ENCODE results near the gene KRTAP1-5. TPM values are rescaled to one million over a fixed set of nuclear protein-coding genes. Genes with fewer than 3 reads are reported as not detected.

The KRTAP1-5 gene
- total RNA-seq, 1 experiment from 2014 or later = not detected

Small RNA genes lying within 50 kb of the gene (small RNA-seq; reads per million reads assigned to genes)
- gene KRTAP3-4P = 0 reads per million in 2 experiments

Other genes with a start within 250 kb of the KRTAP1-5 start
- gene KRT27, start 244.7 kb downstream of the KRTAP1-5 start, total RNA-seq (2014; rRNA removed; shearing (Covaris generic)) = not detected in 2 replicates
- gene KRT28, start 227.2 kb downstream of the KRTAP1-5 start, total RNA-seq (2014; rRNA removed; shearing (Covaris generic)) = not detected in 2 replicates
- gene KRT10, start 204.6 kb downstream of the KRTAP1-5 start, total RNA-seq (2014; rRNA removed; shearing (Covaris generic)) = 36.8 and 38.4 TPM in 2 replicates
- gene KRT12, start 160.0 kb downstream of the KRTAP1-5 start, total RNA-seq (2014; rRNA removed; shearing (Covaris generic)) = not detected in 2 replicates
- gene KRT20, start 142.0 kb downstream of the KRTAP1-5 start, total RNA-seq (2014; rRNA removed; shearing (Covaris generic)) = not detected in 2 replicates
- 0.07 TPM in 1 of 2 replicates, not detected in the other for gene KRT23, start 89.6 kb downstream of the KRTAP1-5 start, total RNA-seq (2014; rRNA removed; shearing (Covaris generic))
- gene KRT39, start 60.3 kb downstream of the KRTAP1-5 start, total RNA-seq (2014; rRNA removed; shearing (Covaris generic)) = not detected in 2 replicates
- gene KRT40, start 42.9 kb downstream of the KRTAP1-5 start, total RNA-seq (2014; rRNA removed; shearing (Covaris generic)) = not detected in 2 replicates
- not detected in 2 replicates for gene KRTAP3-3, start 33.0 kb downstream of the KRTAP1-5 start, total RNA-seq (2014; rRNA removed; shearing (Covaris generic))
- not detected in 2 replicates for gene KRTAP3-2, start 27.3 kb downstream of the KRTAP1-5 start, total RNA-seq (2014; rRNA removed; shearing (Covaris generic))
- gene KRTAP3-1, start 18.1 kb downstream of the KRTAP1-5 start, total RNA-seq (2014; rRNA removed; shearing (Covaris generic)) = not detected in 2 replicates
- gene KRTAP1-4, start 3.0 kb upstream of the KRTAP1-5 start, total RNA-seq (2014; rRNA removed; shearing (Covaris generic)) = not detected in 2 replicates
- not detected in 2 replicates for gene KRTAP1-3, start 7.7 kb upstream of the KRTAP1-5 start, total RNA-seq (2014; rRNA removed; shearing (Covaris generic))
- not detected in 2 replicates for gene KRTAP1-1, start 14.2 kb upstream of the KRTAP1-5 start, total RNA-seq (2014; rRNA removed; shearing (Covaris generic))
- not detected in 2 replicates for gene KRTAP2-1, start 20.1 kb upstream of the KRTAP1-5 start, total RNA-seq (2014; rRNA removed; shearing (Covaris generic))
- not detected in 2 replicates for gene KRTAP2-2, start 28.0 kb upstream of the KRTAP1-5 start, total RNA-seq (2014; rRNA removed; shearing (Covaris generic))
- gene KRTAP2-3, start 32.9 kb upstream of the KRTAP1-5 start, total RNA-seq (2014; rRNA removed; shearing (Covaris generic)) = not detected in 2 replicates
- not detected in 2 replicates for gene KRTAP2-4, start 38.7 kb upstream of the KRTAP1-5 start, total RNA-seq (2014; rRNA removed; shearing (Covaris generic))
- gene KRTAP4-7, start 56.9 kb upstream of the KRTAP1-5 start, total RNA-seq (2014; rRNA removed; shearing (Covaris generic)) = not detected in 2 replicates
- gene KRTAP4-8, start 70.9 kb upstream of the KRTAP1-5 start, total RNA-seq (2014; rRNA removed; shearing (Covaris generic)) = not detected in 2 replicates
- gene KRTAP4-16, start 75.0 kb upstream of the KRTAP1-5 start, total RNA-seq (2014; rRNA removed; shearing (Covaris generic)) = not detected in 2 replicates
- gene KRTAP4-9, start 78.2 kb upstream of the KRTAP1-5 start, total RNA-seq (2014; rRNA removed; shearing (Covaris generic)) = not detected in 2 replicates
- gene KRTAP4-11, start 91.2 kb upstream of the KRTAP1-5 start, total RNA-seq (2014; rRNA removed; shearing (Covaris generic)) = not detected in 2 replicates
- gene KRTAP4-12, start 97.0 kb upstream of the KRTAP1-5 start, total RNA-seq (2014; rRNA removed; shearing (Covaris generic)) = not detected in 2 replicates
- gene KRTAP4-6, start 113.3 kb upstream of the KRTAP1-5 start, total RNA-seq (2014; rRNA removed; shearing (Covaris generic)) = not detected in 2 replicates
- gene KRTAP4-5, start 122.6 kb upstream of the KRTAP1-5 start, total RNA-seq (2014; rRNA removed; shearing (Covaris generic)) = not detected in 2 replicates
- gene KRTAP4-4, start 133.5 kb upstream of the KRTAP1-5 start, total RNA-seq (2014; rRNA removed; shearing (Covaris generic)) = not detected in 2 replicates
- gene KRTAP4-3, start 141.0 kb upstream of the KRTAP1-5 start, total RNA-seq (2014; rRNA removed; shearing (Covaris generic)) = not detected in 2 replicates
- gene KRTAP4-2, start 151.0 kb upstream of the KRTAP1-5 start, total RNA-seq (2014; rRNA removed; shearing (Covaris generic)) = not detected in 2 replicates
- 0.17 TPM in 1 of 2 replicates, not detected in the other for gene KRTAP4-1, start 157.7 kb upstream of the KRTAP1-5 start, total RNA-seq (2014; rRNA removed; shearing (Covaris generic))
- gene KRTAP9-1, start 162.7 kb upstream of the KRTAP1-5 start, total RNA-seq (2014; rRNA removed; shearing (Covaris generic)) = not detected in 2 replicates
- gene KRTAP9-2, start 199.4 kb upstream of the KRTAP1-5 start, total RNA-seq (2014; rRNA removed; shearing (Covaris generic)) = not detected in 2 replicates
- gene KRTAP9-3, start 205.2 kb upstream of the KRTAP1-5 start, total RNA-seq (2014; rRNA removed; shearing (Covaris generic)) = not detected in 2 replicates
- gene KRTAP9-8, start 210.8 kb upstream of the KRTAP1-5 start, total RNA-seq (2014; rRNA removed; shearing (Covaris generic)) = not detected in 2 replicates
- not detected in 2 replicates for gene KRTAP9-4, start 222.5 kb upstream of the KRTAP1-5 start, total RNA-seq (2014; rRNA removed; shearing (Covaris generic))
- gene KRTAP9-9, start 228.2 kb upstream of the KRTAP1-5 start, total RNA-seq (2014; rRNA removed; shearing (Covaris generic)) = not detected in 2 replicates
- not detected in 2 replicates for gene KRTAP9-6, start 238.2 kb upstream of the KRTAP1-5 start, total RNA-seq (2014; rRNA removed; shearing (Covaris generic))
- not detected in 2 replicates for gene KRTAP9-7, start 248.5 kb upstream of the KRTAP1-5 start, total RNA-seq (2014; rRNA removed; shearing (Covaris generic))